ENCODE results near the gene DACT2.

Gene DACT2

GRCh38 chr6:168345896-168346754 lies 26.5 kb upstream of the DACT2 start:
- no peak overlapping the region for H3K4me3 ChIP-seq (ENCODE audit: low read depth, low read length)
- no peak for DNase-seq (ENCODE audit: low read depth)
- TF ChIP-seq POLR2A (IDR thresholded peaks at IDR 0.05; ENCODE audit: extremely low read depth, insufficient read length): no peak
- TF ChIP-seq MYC (IDR thresholded peaks at IDR 0.05; ENCODE audit: low read depth, low read length): no peak

DNA sequence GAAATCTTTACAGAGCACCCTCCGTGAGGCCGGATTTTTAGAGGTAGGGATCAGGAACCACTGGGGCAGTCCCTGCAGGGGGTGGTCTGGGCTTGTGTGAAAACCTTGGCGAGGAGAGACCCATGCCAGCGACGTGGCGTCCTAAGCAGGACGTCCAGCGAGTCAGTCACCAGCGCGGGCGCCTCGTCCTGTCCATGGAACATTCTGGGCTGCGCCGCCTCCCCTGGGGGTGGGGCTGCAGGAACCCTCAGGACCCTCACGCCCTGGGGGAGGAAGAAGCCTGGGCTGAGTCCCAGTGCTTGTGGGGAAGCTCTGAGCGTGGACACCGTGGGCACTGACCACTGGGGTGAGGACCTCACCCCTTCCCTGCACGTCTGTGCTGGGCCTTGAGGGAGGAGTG lies 25.7 kb upstream of the DACT2 start:
- TF ChIP-seq MYC (IDR thresholded peaks at IDR 0.05; ENCODE audit: low read depth, low read length): no peak
- no peak for TF ChIP-seq CTCF (IDR thresholded peaks at IDR 0.05; ENCODE audit: low read depth, low read length)
- TF ChIP-seq POLR2A (IDR thresholded peaks at IDR 0.05; ENCODE audit: extremely low read depth, insufficient read length): no peak
- TF ChIP-seq MAX (IDR thresholded peaks at IDR 0.05; ENCODE audit: low read depth, low read length): no peak
- no peak for DNase-seq (ENCODE audit: low read depth)
- H3K4me3 ChIP-seq (ENCODE audit: low read depth, low read length): no peak overlapping the region

- no peak overlapping the region for H3K4me3 ChIP-seq (ENCODE audit: low read depth, low read length)
- DNase-seq (ENCODE audit: low read depth): no peak
- TF ChIP-seq MAX (IDR thresholded peaks at IDR 0.05; ENCODE audit: low read depth, low read length) (no peak), MYC (IDR thresholded peaks at IDR 0.05; ENCODE audit: low read depth, low read length) (no peak), POLR2A (IDR thresholded peaks at IDR 0.05; ENCODE audit: extremely low read depth, insufficient read length) (no peak), CTCF (IDR thresholded peaks at IDR 0.05; ENCODE audit: low read depth, low read length) (no peak)
Measured at GRCh38 chr6:168344338-168344737, 24.8 kb upstream of the DACT2 start.

DNA sequence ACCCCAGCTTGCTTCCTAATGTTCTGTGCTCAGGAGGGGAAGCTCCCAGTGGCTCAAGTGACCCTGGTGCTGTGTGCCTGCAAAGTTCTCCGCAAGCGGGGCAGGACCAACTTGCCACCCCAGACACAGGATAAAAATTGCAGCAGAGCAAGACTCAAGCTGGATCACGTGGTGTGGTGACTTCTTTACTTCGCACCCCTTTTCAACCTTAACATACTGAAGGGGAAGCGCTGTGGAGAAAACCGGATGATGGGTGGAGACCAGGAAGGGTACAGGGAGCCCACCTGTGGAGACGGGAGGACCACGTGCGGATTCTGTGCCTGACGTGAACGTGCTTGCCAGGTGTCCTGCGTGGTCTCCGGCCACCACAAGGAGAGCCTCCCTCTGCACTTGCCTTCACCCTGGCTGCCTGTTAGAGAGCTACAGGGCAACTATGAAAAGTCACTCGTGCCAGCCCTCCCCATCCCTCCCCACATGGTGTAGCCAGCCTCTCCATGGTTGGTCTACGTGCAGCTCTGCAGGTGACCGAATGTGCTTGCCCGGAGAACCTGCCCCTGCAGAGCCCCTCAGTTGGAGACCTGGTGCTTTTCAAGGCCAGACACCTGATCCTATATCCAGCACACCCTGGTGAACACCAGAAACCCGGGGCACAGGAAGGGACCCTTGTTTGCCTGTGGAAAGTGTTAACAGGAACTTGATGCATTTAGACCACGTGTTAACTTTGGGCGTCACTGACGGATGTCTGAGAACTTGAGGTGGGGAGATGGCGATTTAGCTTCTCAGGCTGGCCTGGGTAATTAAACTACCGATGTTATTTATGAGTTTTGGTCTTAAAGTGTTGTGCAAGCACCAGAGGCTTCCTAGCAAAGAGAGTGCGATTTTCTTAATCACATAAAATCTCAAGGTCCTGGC lies 23.9 kb upstream of the DACT2 start:
- no peak for DNase-seq (ENCODE audit: low read depth)
- TF ChIP-seq POLR2A (IDR thresholded peaks at IDR 0.05; ENCODE audit: extremely low read depth, insufficient read length): no peak
- no peak for TF ChIP-seq MAX (IDR thresholded peaks at IDR 0.05; ENCODE audit: low read depth, low read length)
- no peak for TF ChIP-seq CTCF (IDR thresholded peaks at IDR 0.05; ENCODE audit: low read depth, low read length)
- H3K4me3 ChIP-seq (ENCODE audit: low read depth, low read length): no peak overlapping the region

GRCh38 chr6:168342636-168343035 lies 23.1 kb upstream of the DACT2 start:
- H3K4me3 ChIP-seq (ENCODE audit: low read depth, low read length): no peak overlapping the region
- no peak for DNase-seq (ENCODE audit: low read depth)
- TF ChIP-seq MAX (IDR thresholded peaks at IDR 0.05; ENCODE audit: low read depth, low read length): no peak
- TF ChIP-seq POLR2A (IDR thresholded peaks at IDR 0.05; ENCODE audit: extremely low read depth, insufficient read length): no peak
- no peak for TF ChIP-seq MYC (IDR thresholded peaks at IDR 0.05; ENCODE audit: low read depth, low read length)
- no peak for TF ChIP-seq CTCF (IDR thresholded peaks at IDR 0.05; ENCODE audit: low read depth, low read length)
